Esophagus muscularis mucosa (tissue), 4 donors: ENCODE data around the gene LRRK1. TPM values are rescaled to one million over a fixed set of nuclear protein-coding genes. Genes with fewer than 3 reads are reported as not detected.

Experiments
- DNase-seq: peaks from one replicate; pipeline ENCODE4 v3.0.0-alpha.2; 2017; ENCODE audit errors: extremely low spot score
- H3K27ac ChIP-seq, 4 donors: fragments of 200-600 bp; sonication (generic); replicated peaks in 1 of 4; 1 replicate in 3 of 4; 2 replicates in 1 of 4; pipeline ENCODE4 v1.5.1; 2016 to 2019; ENCODE audit warnings: mild to moderate bottlenecking in 1 of 4
- H3K27me3 ChIP-seq, 4 donors: fragments of 200-600 bp; sonication (generic); one replicate each; pipeline versions ENCODE4 v1.5.1 to v1.6.0; 2016 to 2019
- H3K36me3 ChIP-seq, 4 donors: fragments of 200-600 bp; sonication (generic); one replicate each; pipeline ENCODE4 v1.5.1; 2016 to 2019
- H3K4me1 ChIP-seq, 4 donors: fragments of 200-600 bp; sonication (generic); one replicate each; pipeline ENCODE4 v1.5.1; 2016 to 2019
- H3K4me3 ChIP-seq, 4 donors: fragments of 200-600 bp; sonication (generic); 1 replicate in 2 of 4; 2 replicates in 2 of 4; pipeline ENCODE4 v1.5.1; 2016 to 2019; ENCODE audit warnings: mild to moderate bottlenecking in 4 of 4, moderate library complexity in 1 of 4
- H3K9me3 ChIP-seq, 4 donors: fragments of 200-600 bp; sonication (generic); 1 replicate in 3 of 4; 2 replicates in 1 of 4; pipeline ENCODE4 v1.5.1; 2016 to 2019
- EP300 ChIP-seq: sonication (generic); formaldehyde crosslinking; IDR thresholded peaks from one replicate; pipeline ENCODE4 v1.6.1; 2017; ENCODE audit warnings: antibody characterized with exemption
- POLR2A ChIP-seq: fragments of 450-650 bp; IDR thresholded peaks from one replicate; pipeline ENCODE4 v1.6.1; 2017; ENCODE audit warnings: antibody characterized with exemption, moderate library complexity, mild to moderate bottlenecking, low read depth
- POLR2AphosphoS5 ChIP-seq, 2 donors: sonication (generic); formaldehyde crosslinking; IDR thresholded peaks; one replicate each; pipeline ENCODE4 v1.6.1; 2017; ENCODE audit warnings: antibody characterized with exemption in 2 of 2
- WGBS: methylation state at CpG from one replicate; pipeline ENCODE4 v1.1.5; 2018; 5-methylcytosine and 5-hydroxymethylcytosine counted together
- intact Hi-C: fragments of 100-400 bp; cut with DNase I; formaldehyde crosslinking; loops from one replicate; pipeline ENCODE4 v1.15.1; 2023
- total RNA-seq, 4 donors: library from RNA; depleted of rRNA; stranded (reverse); fragments of >200 nt; gene quantifications; one replicate each; pipeline versions ENCODE4 v1.1.0 to v1.2.1, GENCODE V29; 2016
- TF ChIP-seq, protein P1 (sequence below), 3 experiments: fragments of 200-600 bp in 2 of 3; fragments of 450-650 bp in 1 of 3; sonication (generic) in 2 of 3; IDR thresholded peaks; one replicate each; pipeline ENCODE4 v1.5.1; 2017 to 2019; ENCODE audit warnings: antibody characterized with exemption in 3 of 3, mild to moderate bottlenecking in 2 of 3, moderate library complexity in 1 of 3

The LRRK1 gene
- total RNA-seq, 4 donors from 2014 or later: 11.3 to 18.0 (median 15.4) TPM

- no peak overlapping the region for H3K4me3 ChIP-seq
- no peaks in the 10 kb centered on the region for H3K36me3 ChIP-seq
- H3K27me3 ChIP-seq: no peaks in the 10 kb centered on the region
- DNase-seq: no peak
- TF ChIP-seq, protein P1, sequence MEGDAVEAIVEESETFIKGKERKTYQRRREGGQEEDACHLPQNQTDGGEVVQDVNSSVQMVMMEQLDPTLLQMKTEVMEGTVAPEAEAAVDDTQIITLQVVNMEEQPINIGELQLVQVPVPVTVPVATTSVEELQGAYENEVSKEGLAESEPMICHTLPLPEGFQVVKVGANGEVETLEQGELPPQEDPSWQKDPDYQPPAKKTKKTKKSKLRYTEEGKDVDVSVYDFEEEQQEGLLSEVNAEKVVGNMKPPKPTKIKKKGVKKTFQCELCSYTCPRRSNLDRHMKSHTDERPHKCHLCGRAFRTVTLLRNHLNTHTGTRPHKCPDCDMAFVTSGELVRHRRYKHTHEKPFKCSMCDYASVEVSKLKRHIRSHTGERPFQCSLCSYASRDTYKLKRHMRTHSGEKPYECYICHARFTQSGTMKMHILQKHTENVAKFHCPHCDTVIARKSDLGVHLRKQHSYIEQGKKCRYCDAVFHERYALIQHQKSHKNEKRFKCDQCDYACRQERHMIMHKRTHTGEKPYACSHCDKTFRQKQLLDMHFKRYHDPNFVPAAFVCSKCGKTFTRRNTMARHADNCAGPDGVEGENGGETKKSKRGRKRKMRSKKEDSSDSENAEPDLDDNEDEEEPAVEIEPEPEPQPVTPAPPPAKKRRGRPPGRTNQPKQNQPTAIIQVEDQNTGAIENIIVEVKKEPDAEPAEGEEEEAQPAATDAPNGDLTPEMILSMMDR (IDR thresholded peaks at IDR 0.05): no peak
- TF ChIP-seq POLR2AphosphoS5 (IDR thresholded peaks at IDR 0.05): no peak
- intact Hi-C loops: no loop called here
- H3K9me3 ChIP-seq: no peaks in the 10 kb centered on the region
- 76% methylated on average over 9 of the region's 16 CpGs for WGBS
- H3K4me1 ChIP-seq: peaks cover 0 to 8% (median 8%) of the 10 kb centered on the region in 4 donors
- H3K27ac ChIP-seq: no peak overlapping the region
Measured at GRCh38 chr15:101078669-101079323, 159.6 kb downstream of the LRRK1 start.

DNA sequence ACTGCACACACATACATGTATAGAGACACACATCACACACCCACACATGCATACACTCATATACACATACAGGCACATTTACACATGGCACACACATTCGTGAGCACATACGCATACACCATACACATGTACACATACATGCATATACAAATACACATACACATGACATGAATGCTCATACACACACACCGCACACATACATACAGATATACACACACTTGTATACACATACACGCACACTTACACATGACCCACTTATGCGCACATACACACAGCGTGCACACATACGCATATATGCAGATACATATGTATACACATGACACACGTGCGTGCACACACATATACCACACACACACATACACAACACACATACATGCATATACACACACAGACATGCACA, 162.7 kb downstream of the LRRK1 start:
- TF ChIP-seq, protein P1 (IDR thresholded peaks at IDR 0.05): no peak
- TF ChIP-seq POLR2AphosphoS5 (IDR thresholded peaks at IDR 0.05): no peak
- no peak for TF ChIP-seq EP300
- no peak for TF ChIP-seq POLR2A
- no peaks in the 10 kb centered on the region for H3K27me3 ChIP-seq
- intact Hi-C loops: no loop called here
- no peaks in the 10 kb centered on the region for H3K36me3 ChIP-seq
- no peaks in the 10 kb centered on the region for H3K9me3 ChIP-seq
- no peak for DNase-seq
- no peak overlapping the region for H3K4me3 ChIP-seq
- no peak overlapping the region for H3K27ac ChIP-seq
- peaks cover 0 to 8% (median 8%) of the 10 kb centered on the region in 4 donors for H3K4me1 ChIP-seq
- WGBS: over 99% methylated on average over 9 of the region's 9 CpGs

DNA sequence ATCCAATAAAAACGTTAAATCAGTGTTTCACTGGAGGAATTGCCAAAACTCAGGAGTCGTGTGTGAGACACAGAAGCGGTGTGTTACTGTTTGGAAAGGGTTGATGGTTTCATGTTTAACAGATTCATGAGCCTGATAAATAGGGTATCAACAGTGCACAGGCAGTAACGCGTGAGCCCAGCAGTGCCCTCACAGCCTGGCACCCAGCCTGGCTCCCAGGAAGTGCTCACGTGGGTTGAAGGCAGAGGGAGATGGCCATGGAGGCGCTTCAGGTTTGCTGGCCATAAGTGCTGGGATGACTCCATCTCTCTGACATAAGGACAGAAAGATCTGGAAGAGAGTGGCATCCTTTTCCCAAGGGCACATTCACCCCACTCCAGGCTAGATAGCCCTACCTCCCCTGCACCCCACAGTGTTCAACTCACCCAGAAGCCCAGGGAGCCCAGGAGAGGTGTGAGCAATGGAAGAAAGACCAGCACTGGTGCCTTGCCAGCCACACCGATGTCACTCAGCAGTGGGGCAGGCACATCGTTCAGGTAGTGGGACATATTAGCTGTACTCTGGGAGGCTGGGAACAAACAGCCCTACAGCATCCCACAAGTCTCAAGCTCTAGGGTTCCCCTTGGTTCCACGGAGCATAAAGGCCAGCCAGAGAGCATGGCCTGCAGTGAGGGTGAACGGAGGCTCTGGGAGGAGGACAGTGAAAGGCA, 164.3 kb downstream of the LRRK1 start:
- no peak overlapping the region for H3K27ac ChIP-seq
- H3K9me3 ChIP-seq: no peaks in the 10 kb centered on the region
- WGBS: 48% methylated on average over 10 of the region's 11 CpGs
- H3K27me3 ChIP-seq: no peaks in the 10 kb centered on the region
- H3K4me3 ChIP-seq: no peak overlapping the region
- peaks cover under 1 to 11% (median 9%) of the 10 kb centered on the region in 4 donors for H3K4me1 ChIP-seq
- no peaks in the 10 kb centered on the region for H3K36me3 ChIP-seq
- DNase-seq: no peak
- intact Hi-C loops: no loop called here
- TF ChIP-seq EP300 (no peak), POLR2AphosphoS5 (IDR thresholded peaks at IDR 0.05) (no peak), POLR2A (no peak)
- TF ChIP-seq, protein P1 (IDR thresholded peaks at IDR 0.05): no peak

- H3K36me3 ChIP-seq: no peaks in the 10 kb centered on the region
- H3K27me3 ChIP-seq: no peaks in the 10 kb centered on the region
- intact Hi-C loops: loop anchor here (5.0 kb wide), 1 partner anchor 68 kb away; no protein-coding TSS in a partner anchor
- no peaks in the 10 kb centered on the region for H3K9me3 ChIP-seq
- H3K27ac ChIP-seq: no peak overlapping the region
- TF ChIP-seq, protein P1 (IDR thresholded peaks at IDR 0.05): no peak
- TF ChIP-seq POLR2A (no peak), EP300 (no peak), POLR2AphosphoS5 (IDR thresholded peaks at IDR 0.05) (no peak)
- peaks cover 6 to 24% (median 16%) of the 10 kb centered on the region in 4 donors for H3K4me1 ChIP-seq
- 100% methylated on average over 1 of the region's 10 CpGs for WGBS
- no peak for DNase-seq
- H3K4me3 ChIP-seq: no peak overlapping the region
Measured at GRCh38 chr15:101084801-101085200, 165.6 kb downstream of the LRRK1 start.
